ENCODE data around the gene RAP2C.

Gene RAP2C

GRCh38 chrX:132181364-132181763 is 37.9 kb downstream of the RAP2C start:
- Histone ChIP-seq H4K8ac (ENCODE audit: low read length) (no peak overlapping the region), H3K27ac (ENCODE audit: low read length, poor library complexity, severe bottlenecking) (no peak overlapping the region), H3K4me2 (ENCODE audit: low read length, poor library complexity, severe bottlenecking) (no peak overlapping the region), H3K79me1 (replicated peaks; ENCODE audit: low read length, poor library complexity, severe bottlenecking) (no peaks in the 10 kb centered on the region), H4K91ac (ENCODE audit: low read length) (no peak overlapping the region), H3K14ac (ENCODE audit: low read length in 2 of 2) (no peak overlapping the region), H3K4ac (ENCODE audit: low read depth in 1 of 2, low read length in 2 of 2) (no peak overlapping the region), H3K4me3 (ENCODE audit: insufficient read depth in 1 of 2, low read depth in 1 of 2, low read length in 2 of 2) (no peak overlapping the region), H3K9ac (ENCODE audit: low read length) (no peak overlapping the region), H3K36me3 (ENCODE audit: control insufficient read depth in 1 of 2, insufficient read depth in 2 of 2, low read depth in 1 of 2, low read length in 2 of 2) (no peaks in the 10 kb centered on the region), H2BK5ac (ENCODE audit: low read depth, low read length, poor library complexity, severe bottlenecking) (no peak overlapping the region), H2AK5ac (ENCODE audit: low read length, severe bottlenecking) (no peak overlapping the region), H3K27me3 (ENCODE audit: control insufficient read depth in 1 of 2, insufficient read depth in 1 of 2, low read length in 2 of 2) (peaks cover 0 to 19% of the 10 kb centered on the region in 2 experiments), H3K23ac (ENCODE audit: low read length in 2 of 2) (no peak overlapping the region), H2BK120ac (ENCODE audit: low read depth, low read length) (no peak overlapping the region), H3K4me1 (ENCODE audit: control insufficient read depth, insufficient read depth, low read depth, low read length) (no peaks in the 10 kb centered on the region), H2BK12ac (ENCODE audit: low read length in 2 of 2) (no peak overlapping the region), H2AFZ (ENCODE audit: low read depth, low read length) (no peak overlapping the region), H2BK15ac (ENCODE audit: low read depth, poor library complexity, severe bottlenecking) (no peak overlapping the region), H3K9me3 (ENCODE audit: control insufficient read depth, low read length) (no peaks in the 10 kb centered on the region), H3K18ac (ENCODE audit: low read depth in 1 of 2, low read length in 2 of 2) (no peak overlapping the region)
- DNase-seq = no peak
- WGBS = 91% methylated on average over 7 of the region's 7 CpGs

DNA sequence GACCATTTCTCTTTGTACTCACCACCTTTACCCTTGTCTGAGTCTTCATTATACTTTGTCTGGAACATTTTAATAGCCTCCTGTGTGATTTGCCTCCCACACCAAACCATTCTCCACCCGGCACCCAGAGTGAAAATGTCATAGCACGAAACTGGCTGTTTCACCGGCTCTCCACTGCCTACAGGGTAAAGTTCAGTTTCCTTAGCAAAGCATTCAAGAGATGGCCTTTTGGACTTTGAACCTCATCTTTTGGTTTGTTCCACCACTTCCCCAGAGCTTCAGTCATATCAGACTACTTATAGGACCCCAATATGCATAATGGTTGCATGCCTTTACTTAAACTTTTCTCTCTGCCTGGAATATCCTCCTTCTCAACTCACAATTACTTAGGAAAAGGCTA is 38.3 kb downstream of the RAP2C start:
- H2BK120ac ChIP-seq (ENCODE audit: low read depth, low read length) = no peak overlapping the region
- no peak overlapping the region for H4K91ac ChIP-seq (ENCODE audit: low read length)
- no peaks in the 10 kb centered on the region for H3K4me1 ChIP-seq (ENCODE audit: control insufficient read depth, insufficient read depth, low read depth, low read length)
- H3K23ac ChIP-seq (ENCODE audit: low read length in 2 of 2) = no peak overlapping the region
- H3K18ac ChIP-seq (ENCODE audit: low read depth in 1 of 2, low read length in 2 of 2) = no peak overlapping the region
- no peak overlapping the region for H3K4me3 ChIP-seq (ENCODE audit: insufficient read depth in 1 of 2, low read depth in 1 of 2, low read length in 2 of 2)
- H3K9ac ChIP-seq (ENCODE audit: low read length) = no peak overlapping the region
- no peak overlapping the region for H2AFZ ChIP-seq (ENCODE audit: low read depth, low read length)
- H3K27me3 ChIP-seq (ENCODE audit: control insufficient read depth in 1 of 2, insufficient read depth in 1 of 2, low read length in 2 of 2) = peaks cover 0 to 19% of the 10 kb centered on the region in 2 experiments
- H3K36me3 ChIP-seq (ENCODE audit: control insufficient read depth in 1 of 2, insufficient read depth in 2 of 2, low read depth in 1 of 2, low read length in 2 of 2) = no peaks in the 10 kb centered on the region
- H3K79me1 ChIP-seq (replicated peaks; ENCODE audit: low read length, poor library complexity, severe bottlenecking) = no peaks in the 10 kb centered on the region
- H2BK5ac ChIP-seq (ENCODE audit: low read depth, low read length, poor library complexity, severe bottlenecking) = no peak overlapping the region
- no peak overlapping the region for H3K4ac ChIP-seq (ENCODE audit: low read depth in 1 of 2, low read length in 2 of 2)
- no peaks in the 10 kb centered on the region for H3K9me3 ChIP-seq (ENCODE audit: control insufficient read depth, low read length)
- H4K8ac ChIP-seq (ENCODE audit: low read length) = no peak overlapping the region
- no peak overlapping the region for H2BK15ac ChIP-seq (ENCODE audit: low read depth, poor library complexity, severe bottlenecking)
- H3K27ac ChIP-seq (ENCODE audit: low read length, poor library complexity, severe bottlenecking) = no peak overlapping the region
- no peak for DNase-seq
- H3K4me2 ChIP-seq (ENCODE audit: low read length, poor library complexity, severe bottlenecking) = no peak overlapping the region
- no peak overlapping the region for H3K14ac ChIP-seq (ENCODE audit: low read length in 2 of 2)
- WGBS = 96% methylated on average over 3 of the region's 3 CpGs
- H2BK12ac ChIP-seq (ENCODE audit: low read length in 2 of 2) = no peak overlapping the region
- no peak overlapping the region for H2AK5ac ChIP-seq (ENCODE audit: low read length, severe bottlenecking)

- H4K91ac ChIP-seq (ENCODE audit: low read length) = no peak overlapping the region
- no peaks in the 10 kb centered on the region for H3K4me1 ChIP-seq (ENCODE audit: control insufficient read depth, insufficient read depth, low read depth, low read length)
- H3K4ac ChIP-seq (ENCODE audit: low read depth in 1 of 2, low read length in 2 of 2) = no peak overlapping the region
- H4K8ac ChIP-seq (ENCODE audit: low read length) = no peak overlapping the region
- H3K18ac ChIP-seq (ENCODE audit: low read depth in 1 of 2, low read length in 2 of 2) = no peak overlapping the region
- no peaks in the 10 kb centered on the region for H3K79me1 ChIP-seq (replicated peaks; ENCODE audit: low read length, poor library complexity, severe bottlenecking)
- no peak overlapping the region for H2BK5ac ChIP-seq (ENCODE audit: low read depth, low read length, poor library complexity, severe bottlenecking)
- no peak overlapping the region for H3K14ac ChIP-seq (ENCODE audit: low read length in 2 of 2)
- no peak overlapping the region for H2BK15ac ChIP-seq (ENCODE audit: low read depth, poor library complexity, severe bottlenecking)
- H3K27ac ChIP-seq (ENCODE audit: low read length, poor library complexity, severe bottlenecking) = no peak overlapping the region
- no peaks in the 10 kb centered on the region for H3K9me3 ChIP-seq (ENCODE audit: control insufficient read depth, low read length)
- no peak for DNase-seq
- no peak overlapping the region for H2AFZ ChIP-seq (ENCODE audit: low read depth, low read length)
- no peak overlapping the region for H2BK120ac ChIP-seq (ENCODE audit: low read depth, low read length)
- no peak overlapping the region for H3K23ac ChIP-seq (ENCODE audit: low read length in 2 of 2)
- WGBS = no CpG with 5 or more reads among the region's 1 CpG
- H2BK12ac ChIP-seq (ENCODE audit: low read length in 2 of 2) = no peak overlapping the region
- no peaks in the 10 kb centered on the region for H3K36me3 ChIP-seq (ENCODE audit: control insufficient read depth in 1 of 2, insufficient read depth in 2 of 2, low read depth in 1 of 2, low read length in 2 of 2)
- no peak overlapping the region for H3K4me2 ChIP-seq (ENCODE audit: low read length, poor library complexity, severe bottlenecking)
- H3K9ac ChIP-seq (ENCODE audit: low read length) = no peak overlapping the region
- H3K4me3 ChIP-seq (ENCODE audit: insufficient read depth in 1 of 2, low read depth in 1 of 2, low read length in 2 of 2) = no peak overlapping the region
- peaks cover 0 to 14% of the 10 kb centered on the region in 2 experiments for H3K27me3 ChIP-seq (ENCODE audit: control insufficient read depth in 1 of 2, insufficient read depth in 1 of 2, low read length in 2 of 2)
- no peak overlapping the region for H2AK5ac ChIP-seq (ENCODE audit: low read length, severe bottlenecking)
Measured at GRCh38 chrX:132173647-132174046, 45.6 kb downstream of the RAP2C start.

- Histone ChIP-seq H2AK5ac (ENCODE audit: low read length, severe bottlenecking) (no peak overlapping the region), H2AFZ (ENCODE audit: low read depth, low read length) (no peak overlapping the region), H3K4me3 (ENCODE audit: insufficient read depth in 1 of 2, low read depth in 1 of 2, low read length in 2 of 2) (no peak overlapping the region), H3K27ac (ENCODE audit: low read length, poor library complexity, severe bottlenecking) (no peak overlapping the region), H3K4me2 (ENCODE audit: low read length, poor library complexity, severe bottlenecking) (no peak overlapping the region), H3K18ac (ENCODE audit: low read depth in 1 of 2, low read length in 2 of 2) (no peak overlapping the region), H4K8ac (ENCODE audit: low read length) (no peak overlapping the region), H3K79me1 (replicated peaks; ENCODE audit: low read length, poor library complexity, severe bottlenecking) (no peaks in the 10 kb centered on the region), H4K91ac (ENCODE audit: low read length) (no peak overlapping the region), H3K27me3 (ENCODE audit: control insufficient read depth in 1 of 2, insufficient read depth in 1 of 2, low read length in 2 of 2) (peaks cover 0 to 14% of the 10 kb centered on the region in 2 experiments), H3K9me3 (ENCODE audit: control insufficient read depth, low read length) (no peaks in the 10 kb centered on the region), H3K23ac (ENCODE audit: low read length in 2 of 2) (no peak overlapping the region), H2BK15ac (ENCODE audit: low read depth, poor library complexity, severe bottlenecking) (no peak overlapping the region), H2BK5ac (ENCODE audit: low read depth, low read length, poor library complexity, severe bottlenecking) (no peak overlapping the region), H2BK12ac (ENCODE audit: low read length in 2 of 2) (no peak overlapping the region), H2BK120ac (ENCODE audit: low read depth, low read length) (no peak overlapping the region), H3K9ac (ENCODE audit: low read length) (no peak overlapping the region), H3K14ac (ENCODE audit: low read length in 2 of 2) (no peak overlapping the region), H3K4me1 (ENCODE audit: control insufficient read depth, insufficient read depth, low read depth, low read length) (no peaks in the 10 kb centered on the region), H3K4ac (ENCODE audit: low read depth in 1 of 2, low read length in 2 of 2) (no peak overlapping the region), H3K36me3 (ENCODE audit: control insufficient read depth in 1 of 2, insufficient read depth in 2 of 2, low read depth in 1 of 2, low read length in 2 of 2) (no peaks in the 10 kb centered on the region)
- 100% methylated on average over 1 of the region's 3 CpGs for WGBS
- no peak for DNase-seq
Measured at GRCh38 chrX:132171881-132172280, 47.4 kb downstream of the RAP2C start.

Measured in mesenchymal stem cell (in vitro differentiated cells and primary cell).